ENCODE data around the gene ENPP5.

The ENPP5 gene

GRCh38 chr6:46170357-46171289, at the start of gene ENPP5:
Gene ENPP5 (minus strand): TSS chr6:46170980. CDS start chr6:46168262, 2,718 bp downstream.
- peak; percentile 55 for DNase-seq (ENCODE audit: low read depth)

GRCh38 chr6:46219661-46220060, 48.9 kb upstream of the ENPP5 start:
- no peak for DNase-seq (ENCODE audit: low read depth)

- DNase-seq (ENCODE audit: low read depth): no peak
Measured at GRCh38 chr6:46218457-46218856, 47.7 kb upstream of the ENPP5 start.

GRCh38 chr6:46217671-46218131, 46.9 kb upstream of the ENPP5 start:
- no peak for DNase-seq (ENCODE audit: low read depth)

GRCh38 chr6:46216879-46217278, 46.1 kb upstream of the ENPP5 start:
- DNase-seq (ENCODE audit: low read depth): no peak

- DNase-seq (ENCODE audit: low read depth): no peak
Measured at GRCh38 chr6:46215777-46216176, 45.0 kb upstream of the ENPP5 start.

GRCh38 chr6:46215213-46215612, 44.4 kb upstream of the ENPP5 start:
- DNase-seq (ENCODE audit: low read depth): no peak

- no peak for DNase-seq (ENCODE audit: low read depth)
Measured at GRCh38 chr6:46211917-46212316, 41.1 kb upstream of the ENPP5 start.

GRCh38 chr6:46210294-46210693, 39.5 kb upstream of the ENPP5 start:
- DNase-seq (ENCODE audit: low read depth): no peak

GRCh38 chr6:46208303-46208702, 37.5 kb upstream of the ENPP5 start:
- DNase-seq (ENCODE audit: low read depth): no peak

GRCh38 chr6:46207174-46207573, 36.4 kb upstream of the ENPP5 start:
- DNase-seq (ENCODE audit: low read depth): no peak

- no peak for DNase-seq (ENCODE audit: low read depth)
Measured at GRCh38 chr6:46204880-46205650, 34.3 kb upstream of the ENPP5 start.

GRCh38 chr6:46203391-46204177, 32.8 kb upstream of the ENPP5 start:
- DNase-seq (ENCODE audit: low read depth): no peak

- DNase-seq (ENCODE audit: low read depth): no peak
Measured at GRCh38 chr6:46201702-46202101, 30.9 kb upstream of the ENPP5 start.

- no peak for DNase-seq (ENCODE audit: low read depth)
Measured at GRCh38 chr6:46199387-46199786, 28.6 kb upstream of the ENPP5 start.

GRCh38 chr6:46191961-46192360, 21.2 kb upstream of the ENPP5 start:
- DNase-seq (ENCODE audit: low read depth): no peak

- DNase-seq (ENCODE audit: low read depth): no peak
Measured at GRCh38 chr6:46190889-46191288, 20.1 kb upstream of the ENPP5 start.

- DNase-seq (ENCODE audit: low read depth): no peak
Measured at GRCh38 chr6:46189726-46190125, 18.9 kb upstream of the ENPP5 start.

GRCh38 chr6:46186583-46186982, 15.8 kb upstream of the ENPP5 start:
- DNase-seq (ENCODE audit: low read depth): no peak

- DNase-seq (ENCODE audit: low read depth): no peak
Measured at GRCh38 chr6:46184114-46184513, 13.3 kb upstream of the ENPP5 start.

GRCh38 chr6:46175976-46176375, 5.2 kb upstream of the ENPP5 start:
- no peak for DNase-seq (ENCODE audit: low read depth)

GRCh38 chr6:46175446-46175845, 4.7 kb upstream of the ENPP5 start:
- no peak for DNase-seq (ENCODE audit: low read depth)
